ENCODE measurements around the gene PLA2G10.
"Not testable (repeated sequence)": the region's sequence is repeated elsewhere in the genome, so short reads cannot be mapped to it uniquely, and the experiment has no call there.

Gene PLA2G10, protein sequence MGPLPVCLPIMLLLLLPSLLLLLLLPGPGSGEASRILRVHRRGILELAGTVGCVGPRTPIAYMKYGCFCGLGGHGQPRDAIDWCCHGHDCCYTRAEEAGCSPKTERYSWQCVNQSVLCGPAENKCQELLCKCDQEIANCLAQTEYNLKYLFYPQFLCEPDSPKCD

DNA sequence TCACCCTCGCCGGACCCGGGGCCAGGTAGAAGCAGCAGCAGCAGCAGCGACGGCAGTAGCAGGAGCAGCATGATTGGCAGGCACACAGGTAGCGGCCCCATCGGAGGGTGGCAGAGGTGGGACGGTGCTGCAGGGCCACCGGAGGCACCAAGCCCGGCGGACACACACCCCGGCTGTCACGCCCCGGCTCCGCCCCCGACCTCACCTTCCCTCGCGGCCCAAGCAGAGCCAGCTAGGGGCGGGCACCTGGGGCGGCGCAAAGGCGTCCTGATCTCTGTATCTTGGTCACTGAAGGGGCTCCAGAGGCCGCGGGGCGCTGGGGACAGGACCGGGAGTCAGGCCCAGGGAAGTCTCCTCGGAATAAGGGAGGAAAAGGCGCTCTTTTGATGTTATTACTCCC is at the start of gene PLA2G10:
Gene PLA2G10, minus strand, starts transcription at position 180 of the 400 bp plus-strand sequence. Its CDS starts 79 bp downstream, at position 101.
- not testable (repeated sequence) for DNase-seq

DNA sequence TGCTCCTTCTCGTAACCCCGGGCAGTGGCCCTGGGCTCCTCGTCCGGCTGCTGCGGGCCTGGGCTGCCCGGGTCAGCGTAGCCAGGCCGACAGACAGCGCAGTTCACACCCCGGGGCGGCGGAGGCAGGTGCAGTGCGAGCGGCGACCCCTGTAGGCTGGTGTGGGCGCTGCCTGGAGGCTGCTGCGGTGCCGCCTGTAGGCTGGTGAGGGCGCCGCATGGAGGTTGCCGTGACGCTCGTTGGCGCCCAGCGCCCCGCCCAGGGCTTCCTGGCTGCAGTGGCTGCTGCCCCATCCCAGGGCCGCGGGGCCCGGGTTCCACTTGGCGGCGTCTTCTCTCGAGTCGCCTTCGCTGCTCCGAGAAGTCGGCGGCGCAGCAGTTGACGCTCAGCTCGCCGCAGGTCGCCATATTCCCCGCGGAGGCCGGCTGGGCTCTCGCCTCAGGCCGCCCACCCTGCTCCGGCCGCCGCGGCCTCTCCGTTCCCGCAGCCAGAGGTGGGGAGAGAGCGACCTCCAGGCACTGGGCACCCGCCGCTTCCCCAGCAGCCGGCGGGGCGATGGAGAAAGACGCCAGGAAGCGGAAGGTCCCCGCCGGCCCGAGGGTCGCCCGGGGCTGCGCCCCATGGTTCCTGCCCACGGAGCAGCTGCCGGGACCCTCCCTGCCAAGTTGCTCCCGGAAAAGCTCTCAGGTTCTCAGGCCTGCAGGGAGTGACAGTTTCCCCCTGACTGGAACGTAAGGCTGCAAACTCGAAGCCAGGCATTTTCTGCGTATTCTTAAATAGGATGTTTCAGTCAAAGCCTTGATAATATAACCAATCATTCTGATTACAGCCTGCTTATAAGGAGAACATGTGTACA is 48.4 kb upstream of the PLA2G10 start, which contains the start of gene NPIPA2:
Gene NPIPA2, plus strand, starts transcription at position 261 of the 856 bp plus-strand sequence. CDS start 5,533 bp downstream, outside the sequence.
- DNase-seq = not testable (repeated sequence)

DNA sequence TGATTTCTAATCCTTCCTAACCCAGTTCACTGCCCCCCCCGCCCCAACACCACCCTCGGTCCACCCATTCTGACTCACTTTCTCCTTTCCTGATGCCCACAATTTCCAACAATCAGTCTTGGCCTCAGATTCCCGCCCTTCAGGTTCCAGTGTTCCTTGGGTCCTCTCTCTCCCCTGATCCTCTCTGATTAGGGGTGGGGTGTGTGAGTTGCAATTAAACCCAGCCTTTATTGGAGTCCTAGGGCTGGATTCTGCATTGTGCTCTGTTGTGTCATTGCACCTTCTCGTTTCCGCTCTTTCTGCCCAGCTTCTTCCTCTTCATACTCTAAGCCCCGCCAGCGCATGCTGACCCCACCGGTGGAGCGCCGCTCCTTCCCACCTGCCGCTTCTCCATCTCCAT is 47.7 kb upstream of the PLA2G10 start:
- not testable (repeated sequence) for DNase-seq

DNA sequence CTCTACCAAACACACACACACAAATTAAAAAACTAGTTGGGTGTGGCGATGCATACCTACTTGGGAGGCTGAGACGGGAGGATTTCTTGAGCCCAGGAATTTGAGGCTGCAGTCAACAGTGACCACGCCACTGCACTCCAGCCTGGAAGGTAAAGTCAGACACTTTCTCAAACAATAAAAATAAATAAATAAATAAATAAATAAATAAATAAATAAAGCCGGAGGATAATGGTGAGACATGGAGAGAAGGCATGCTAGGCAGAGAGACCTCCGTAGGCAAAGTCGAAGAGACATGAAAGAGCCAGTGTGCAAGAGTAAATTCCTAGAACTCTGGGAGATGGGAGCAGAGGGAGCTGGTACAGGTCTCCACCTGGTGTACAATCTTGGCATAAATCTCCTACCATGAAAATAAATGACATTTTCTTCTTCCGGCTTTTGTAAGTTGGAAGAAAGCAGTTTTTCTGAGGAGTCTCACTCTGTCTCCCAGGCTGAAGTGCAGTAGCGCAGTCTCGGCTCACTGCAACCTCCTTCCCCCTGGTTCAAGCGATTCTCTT is 46.8 kb upstream of the PLA2G10 start:
- DNase-seq = not testable (repeated sequence)

DNA sequence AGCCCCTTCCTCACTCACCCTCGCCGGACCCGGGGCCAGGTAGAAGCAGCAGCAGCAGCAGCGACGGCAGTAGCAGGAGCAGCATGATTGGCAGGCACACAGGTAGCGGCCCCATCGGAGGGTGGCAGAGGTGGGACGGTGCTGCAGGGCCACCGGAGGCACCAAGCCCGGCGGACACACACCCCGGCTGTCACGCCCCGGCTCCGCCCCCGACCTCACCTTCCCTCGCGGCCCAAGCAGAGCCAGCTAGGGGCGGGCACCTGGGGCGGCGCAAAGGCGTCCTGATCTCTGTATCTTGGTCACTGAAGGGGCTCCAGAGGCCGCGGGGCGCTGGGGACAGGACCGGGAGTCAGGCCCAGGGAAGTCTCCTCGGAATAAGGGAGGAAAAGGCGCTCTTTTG is 39.1 kb upstream of the PLA2G10 start:
- DNase-seq = not testable (repeated sequence)

DNA sequence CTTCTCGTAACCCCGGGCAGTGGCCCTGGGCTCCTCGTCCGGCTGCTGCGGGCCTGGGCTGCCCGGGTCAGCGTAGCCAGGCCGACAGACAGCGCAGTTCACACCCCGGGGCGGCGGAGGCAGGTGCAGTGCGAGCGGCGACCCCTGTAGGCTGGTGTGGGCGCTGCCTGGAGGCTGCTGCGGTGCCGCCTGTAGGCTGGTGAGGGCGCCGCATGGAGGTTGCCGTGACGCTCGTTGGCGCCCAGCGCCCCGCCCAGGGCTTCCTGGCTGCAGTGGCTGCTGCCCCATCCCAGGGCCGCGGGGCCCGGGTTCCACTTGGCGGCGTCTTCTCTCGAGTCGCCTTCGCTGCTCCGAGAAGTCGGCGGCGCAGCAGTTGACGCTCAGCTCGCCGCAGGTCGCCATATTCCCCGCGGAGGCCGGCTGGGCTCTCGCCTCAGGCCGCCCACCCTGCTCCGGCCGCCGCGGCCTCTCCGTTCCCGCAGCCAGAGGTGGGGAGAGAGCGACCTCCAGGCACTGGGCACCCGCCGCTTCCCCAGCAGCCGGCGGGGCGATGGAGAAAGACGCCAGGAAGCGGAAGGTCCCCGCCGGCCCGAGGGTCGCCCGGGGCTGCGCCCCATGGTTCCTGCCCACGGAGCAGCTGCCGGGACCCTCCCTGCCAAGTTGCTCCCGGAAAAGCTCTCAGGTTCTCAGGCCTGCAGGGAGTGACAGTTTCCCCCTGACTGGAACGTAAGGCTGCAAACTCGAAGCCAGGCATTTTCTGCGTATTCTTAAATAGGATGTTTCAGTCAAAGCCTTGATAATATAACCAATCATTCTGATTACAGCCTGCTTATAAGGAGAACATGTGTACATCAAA is 9.3 kb upstream of the PLA2G10 start, which contains the start of gene NPIPA3:
Gene NPIPA3, plus strand, starts transcription at position 256 of the 856 bp plus-strand sequence. CDS start 5,533 bp downstream, outside the sequence.
- not testable (repeated sequence) for DNase-seq

DNA sequence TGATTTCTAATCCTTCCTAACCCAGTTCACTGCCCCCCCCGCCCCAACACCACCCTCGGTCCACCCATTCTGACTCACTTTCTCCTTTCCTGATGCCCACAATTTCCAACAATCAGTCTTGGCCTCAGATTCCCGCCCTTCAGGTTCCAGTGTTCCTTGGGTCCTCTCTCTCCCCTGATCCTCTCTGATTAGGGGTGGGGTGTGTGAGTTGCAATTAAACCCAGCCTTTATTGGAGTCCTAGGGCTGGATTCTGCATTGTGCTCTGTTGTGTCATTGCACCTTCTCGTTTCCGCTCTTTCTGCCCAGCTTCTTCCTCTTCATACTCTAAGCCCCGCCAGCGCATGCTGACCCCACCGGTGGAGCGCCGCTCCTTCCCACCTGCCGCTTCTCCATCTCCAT is 8.6 kb upstream of the PLA2G10 start:
- DNase-seq = not testable (repeated sequence)

DNA sequence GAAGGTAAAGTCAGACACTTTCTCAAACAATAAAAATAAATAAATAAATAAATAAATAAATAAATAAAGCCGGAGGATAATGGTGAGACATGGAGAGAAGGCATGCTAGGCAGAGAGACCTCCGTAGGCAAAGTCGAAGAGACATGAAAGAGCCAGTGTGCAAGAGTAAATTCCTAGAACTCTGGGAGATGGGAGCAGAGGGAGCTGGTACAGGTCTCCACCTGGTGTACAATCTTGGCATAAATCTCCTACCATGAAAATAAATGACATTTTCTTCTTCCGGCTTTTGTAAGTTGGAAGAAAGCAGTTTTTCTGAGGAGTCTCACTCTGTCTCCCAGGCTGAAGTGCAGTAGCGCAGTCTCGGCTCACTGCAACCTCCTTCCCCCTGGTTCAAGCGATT is 7.8 kb upstream of the PLA2G10 start:
- not testable (repeated sequence) for DNase-seq

DNA sequence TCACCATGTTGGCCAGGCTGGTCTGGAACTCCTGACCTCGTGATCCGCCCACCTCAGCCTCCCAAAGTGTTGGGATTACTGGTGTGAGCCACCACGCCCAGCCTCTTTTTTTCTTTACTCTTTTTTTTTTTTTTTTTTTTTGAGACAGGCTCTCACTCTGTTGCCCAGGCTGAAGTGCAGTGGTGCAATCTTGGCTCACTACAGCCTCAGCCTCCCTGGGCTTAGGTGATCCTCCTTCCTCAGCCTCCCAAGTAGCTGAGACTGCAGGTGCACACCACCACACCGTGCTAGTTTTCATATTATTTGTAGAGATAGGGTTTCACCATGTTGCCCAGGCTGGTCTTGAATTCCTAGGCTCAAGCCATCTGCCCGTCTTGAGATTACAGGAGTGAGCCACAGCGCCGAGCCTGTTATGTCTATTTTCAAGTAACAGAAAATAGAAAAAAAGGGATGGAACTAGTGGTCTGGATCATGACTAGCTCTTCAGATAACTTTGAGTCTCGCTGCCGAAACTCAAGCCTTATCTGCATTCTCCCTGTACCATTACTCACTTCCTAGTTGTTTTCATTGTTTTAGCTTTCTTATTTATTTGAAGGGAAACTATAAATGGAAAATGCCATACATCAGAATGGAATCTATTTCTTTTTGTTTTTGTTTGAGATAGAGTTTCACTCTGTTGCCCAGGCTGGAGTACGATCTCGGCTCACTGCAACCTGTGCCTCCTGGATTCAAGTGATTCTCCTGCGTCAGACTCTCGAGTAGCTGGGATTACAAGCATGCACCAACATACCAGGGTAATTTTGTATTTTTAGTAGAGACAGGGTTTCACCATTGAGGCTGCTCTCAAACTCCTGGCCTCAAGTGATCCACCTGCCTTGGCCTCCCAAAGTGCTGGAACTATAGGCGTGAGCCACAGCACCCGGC is 8.0 kb downstream of the PLA2G10 start:
- DNase-seq = not testable (repeated sequence)

DNA sequence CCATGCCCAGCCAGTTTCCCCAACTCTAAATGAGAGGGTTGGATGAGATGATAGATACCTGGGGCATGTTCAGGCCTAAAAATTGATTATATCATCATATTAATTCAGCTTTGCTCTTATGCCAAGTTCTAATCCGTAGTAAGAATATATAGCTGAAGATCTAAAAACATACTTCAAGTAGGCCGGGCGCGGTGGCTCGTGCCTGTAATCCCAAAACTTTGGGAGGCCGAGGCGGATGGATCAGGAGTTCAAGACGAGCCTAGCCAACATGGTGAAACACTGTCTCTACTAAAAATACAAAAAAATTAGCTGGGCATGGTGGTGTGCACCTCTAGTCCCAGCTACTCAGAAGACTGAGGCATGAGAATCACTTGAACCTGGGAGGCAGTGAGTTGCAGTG is 12.0 kb downstream of the PLA2G10 start:
- no peak for DNase-seq

DNA sequence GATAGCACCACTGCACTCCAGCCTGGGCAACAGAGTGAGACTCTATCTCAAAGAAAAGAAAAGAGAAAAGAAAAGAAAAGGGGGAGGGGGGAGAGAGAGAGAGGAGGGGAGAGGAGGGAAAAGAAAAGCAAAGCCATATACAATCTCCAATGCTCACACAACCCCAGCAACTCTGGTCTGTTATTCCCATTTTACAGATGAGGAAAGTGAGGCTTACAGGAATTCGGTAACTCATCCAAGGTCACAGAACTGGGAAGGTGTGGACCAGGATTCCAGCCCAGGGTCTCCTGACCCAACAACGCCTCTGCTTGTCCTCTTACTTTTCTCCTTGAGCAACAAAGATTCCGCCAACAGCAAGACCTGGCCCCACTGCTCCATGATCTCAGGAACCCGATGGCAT is 13.0 kb downstream of the PLA2G10 start:
- DNase-seq = no peak

DNA sequence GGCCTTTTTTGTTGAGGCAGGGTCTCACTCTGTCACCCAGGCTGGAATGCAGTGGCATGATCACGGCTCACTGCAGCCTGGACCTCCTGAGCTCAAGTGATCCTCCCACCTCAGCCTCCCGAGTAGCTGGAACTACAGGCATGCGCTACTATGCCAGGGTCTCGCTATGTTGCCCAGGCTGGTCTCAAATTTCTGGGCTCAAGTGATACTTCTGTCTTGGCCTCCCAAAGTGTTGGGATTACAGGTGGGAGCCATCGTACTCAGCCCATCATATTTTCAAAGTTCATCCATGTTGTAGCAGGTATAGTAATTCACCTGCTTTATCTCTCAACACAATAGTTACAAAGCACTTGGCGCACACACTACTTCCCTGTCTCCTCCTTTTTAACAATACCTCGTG is 13.7 kb downstream of the PLA2G10 start:
- not testable (repeated sequence) for DNase-seq

DNA sequence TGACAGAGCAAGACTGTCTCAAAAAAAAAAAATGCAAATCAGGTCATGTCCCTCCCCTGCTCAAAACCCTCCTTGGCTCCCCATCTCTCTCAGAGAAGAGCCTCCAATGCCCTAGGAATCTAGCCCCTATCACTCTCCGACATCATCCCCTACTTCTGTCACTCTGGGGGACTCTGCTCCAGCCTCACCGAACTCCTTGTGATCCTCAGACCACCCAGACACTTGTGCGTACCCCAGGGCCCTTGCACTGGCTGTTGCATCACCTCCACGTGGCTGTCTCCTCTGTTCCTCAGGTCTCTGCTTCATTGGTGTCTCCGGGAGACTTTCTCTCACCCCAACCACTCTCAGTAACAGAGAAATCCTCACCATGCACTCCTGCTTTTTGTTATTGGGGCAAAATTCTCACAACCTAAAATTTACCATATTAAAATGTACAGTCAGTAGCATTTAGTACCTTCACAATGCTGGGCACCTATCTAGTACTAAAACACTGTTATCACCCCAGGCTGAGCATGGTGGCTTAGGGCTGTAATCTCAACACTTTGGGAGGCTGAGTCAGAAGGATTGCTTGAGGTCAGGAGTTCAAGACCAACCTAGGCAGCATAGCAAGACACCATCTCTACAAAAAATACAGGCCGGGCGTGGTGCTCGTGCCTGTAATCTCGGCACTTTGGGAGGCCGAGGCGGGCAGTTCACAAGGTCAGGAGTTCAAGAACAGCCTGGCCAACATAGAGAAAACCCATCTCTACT is 15.2 kb downstream of the PLA2G10 start:
- DNase-seq = no peak

DNA sequence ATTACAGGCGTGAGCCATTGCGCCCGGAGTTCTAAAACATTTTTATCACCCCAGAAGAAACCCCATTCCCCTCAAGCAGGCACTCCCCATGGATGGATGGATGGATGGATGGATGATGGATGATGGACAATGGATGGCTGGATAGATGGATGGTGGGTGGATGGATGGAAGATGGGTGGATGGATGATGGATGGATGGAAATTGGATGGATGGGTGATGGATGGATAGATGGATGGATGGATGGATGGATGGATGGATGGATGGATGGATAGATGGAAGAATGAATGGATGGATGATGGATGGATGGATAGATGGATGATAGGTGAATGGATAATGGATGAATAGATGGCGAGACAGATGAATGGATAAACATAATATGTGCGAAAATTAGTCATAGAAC is 16.5 kb downstream of the PLA2G10 start:
- no peak for DNase-seq

DNA sequence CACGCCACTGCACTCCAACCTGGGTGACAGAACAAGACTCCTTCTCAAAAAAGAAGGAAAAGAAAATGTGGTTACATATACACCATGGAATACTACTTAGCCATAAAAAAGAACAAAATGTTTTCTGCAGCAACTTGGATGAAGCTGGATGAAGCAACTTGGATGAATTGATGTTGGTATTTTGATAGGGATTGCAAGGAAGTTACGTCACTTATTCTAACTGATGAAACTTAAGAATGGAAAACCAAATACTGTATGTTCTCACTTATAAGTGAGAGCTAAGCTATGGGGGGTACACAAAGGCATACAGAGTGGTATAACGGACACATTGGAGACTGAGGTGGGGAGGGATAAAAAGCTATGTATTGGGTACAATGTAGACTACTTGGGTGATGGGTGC is 17.5 kb downstream of the PLA2G10 start:
- DNase-seq = no peak

DNA sequence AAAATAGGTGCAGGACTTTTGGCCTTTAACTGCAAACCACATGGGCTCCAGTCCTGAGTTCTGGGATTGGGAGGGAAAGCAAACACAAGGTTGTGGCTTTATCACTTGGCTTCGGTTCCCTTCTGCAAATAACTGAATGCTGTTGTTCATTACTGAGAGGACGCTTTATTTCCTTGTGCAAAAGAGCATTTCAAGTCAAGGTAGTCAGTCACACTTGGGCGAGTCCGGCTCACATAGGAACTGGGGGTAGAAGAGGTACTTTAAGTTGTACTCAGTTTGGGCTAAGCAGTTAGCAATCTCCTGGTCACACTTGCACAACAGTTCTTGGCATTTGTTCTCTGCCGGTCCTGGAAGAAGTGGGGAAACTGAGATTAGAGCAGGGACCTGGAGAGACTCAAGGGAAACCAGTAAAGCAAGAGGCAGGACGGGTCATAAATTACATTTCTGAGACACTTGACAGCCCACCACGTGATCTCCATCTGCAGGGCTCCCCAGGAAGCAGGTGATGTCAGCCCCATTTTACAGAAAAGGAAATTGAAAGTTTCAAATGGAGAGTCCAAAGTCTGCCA is 21.6 kb downstream of the PLA2G10 start:
- no peak for DNase-seq

DNA sequence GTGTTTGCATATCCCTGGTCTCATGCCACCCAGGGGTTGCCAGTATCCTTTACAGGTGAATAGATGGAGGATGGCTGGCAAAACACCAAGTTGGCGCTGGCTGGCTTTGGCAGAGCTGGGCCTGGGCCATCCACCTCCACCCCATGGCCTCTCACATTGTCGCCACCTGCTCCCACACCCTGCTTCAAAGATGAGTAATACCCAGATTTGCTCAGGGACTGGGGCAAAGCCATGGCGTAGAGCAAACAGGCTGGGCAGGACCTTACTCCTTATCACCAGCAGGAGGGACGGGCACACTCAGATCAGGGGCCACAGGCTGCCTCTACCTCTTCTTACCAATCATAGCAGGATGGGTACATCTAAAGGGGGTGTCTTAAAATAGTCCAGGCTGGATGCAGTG is 24.3 kb downstream of the PLA2G10 start:
- no peak for DNase-seq

DNA sequence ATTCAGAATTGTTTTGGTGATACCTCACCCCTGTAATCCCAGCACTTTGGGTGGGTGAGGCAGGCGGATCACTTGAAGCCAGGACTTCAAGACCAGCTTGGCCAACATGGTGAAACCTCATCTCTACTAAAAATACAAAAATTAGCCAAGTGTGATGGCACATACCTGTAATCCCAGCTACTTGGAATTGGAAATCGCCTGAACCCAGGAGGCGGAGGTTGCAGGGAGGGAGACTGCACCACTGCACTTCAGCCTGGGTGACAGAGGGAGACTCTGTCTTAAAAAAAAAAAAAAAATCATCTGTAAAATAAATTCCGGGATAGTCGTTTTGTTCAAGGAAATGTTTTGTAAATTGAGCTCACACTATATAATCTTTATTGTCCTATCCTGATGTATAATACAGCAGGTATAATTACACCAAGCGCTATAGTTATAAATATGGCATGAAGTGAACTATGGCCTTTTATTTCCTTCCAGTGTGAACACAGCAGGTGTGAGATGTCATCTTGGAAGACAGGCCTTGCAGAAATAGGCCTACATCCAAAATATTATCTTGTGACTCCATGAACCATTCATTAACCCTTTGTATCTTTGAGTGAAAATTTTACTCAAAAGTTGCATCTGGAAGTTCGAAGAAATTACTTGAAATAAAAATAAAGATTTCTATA is 25.4 kb downstream of the PLA2G10 start:
- no peak for DNase-seq

DNA sequence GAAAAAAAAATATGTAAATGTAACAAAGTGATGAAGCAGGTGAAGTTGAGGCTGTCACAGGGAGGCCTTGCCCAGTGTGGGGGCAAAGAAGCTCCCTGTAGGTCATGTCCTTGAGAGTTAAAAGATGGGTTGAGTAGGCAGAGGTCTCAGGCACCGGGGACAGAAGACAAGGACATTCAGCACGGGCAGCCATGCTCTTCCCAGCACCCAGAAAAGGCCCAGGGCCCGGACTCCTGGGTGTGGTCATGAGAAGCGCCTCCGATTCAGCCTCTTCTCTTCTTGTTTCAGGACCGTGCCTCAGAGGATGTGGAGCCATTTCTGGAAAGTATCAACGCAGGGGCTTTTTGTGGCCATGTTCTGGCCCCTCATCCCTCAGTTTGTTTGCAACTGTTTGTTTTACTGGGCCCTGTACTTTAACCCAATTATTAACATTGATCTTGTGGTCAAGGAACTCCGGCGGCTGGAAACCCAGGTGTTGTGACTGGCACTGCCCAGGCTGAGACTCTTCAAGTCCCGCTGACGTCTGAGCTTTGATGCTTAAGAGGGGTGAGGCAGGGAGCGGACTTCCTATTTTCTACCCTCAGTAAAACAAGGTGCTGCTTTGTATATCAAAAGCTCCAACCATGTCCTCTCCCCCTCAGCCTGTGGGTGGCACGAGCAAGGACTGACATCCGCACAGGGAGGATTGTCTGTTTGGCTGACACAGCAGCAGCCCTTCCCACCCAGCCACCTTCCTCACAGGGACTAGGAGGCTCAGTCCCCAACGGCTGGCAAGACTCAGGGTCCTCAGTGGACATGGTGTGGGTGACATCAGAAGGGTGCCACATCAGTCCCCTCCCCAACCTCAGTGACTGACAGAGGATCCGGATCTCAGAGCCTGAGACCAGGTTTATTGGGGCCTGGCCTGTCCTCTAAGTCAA is 26.5 kb downstream of the PLA2G10 start:
- no peak for DNase-seq

Measured in CD4-positive, alpha-beta T cell treated with Interleukin-4 for 1 hour (primary cell).